A549 treated with Mapracorat at 1 μM for 4 hours (cell line): ENCODE results near the gene TAF9B. TPM values are rescaled to one million over a fixed set of nuclear protein-coding genes. Genes with fewer than 3 reads are reported as not detected.

Experiments used
- total RNA-seq: library from RNA; stranded (reverse); fragments of 200-300 nt; extraction: Qiagen RNA extraction; gene quantifications from 5 replicates; pipeline ENCODE4 v1.2.3, GENCODE V29; 2022

The TAF9B gene, protein sequence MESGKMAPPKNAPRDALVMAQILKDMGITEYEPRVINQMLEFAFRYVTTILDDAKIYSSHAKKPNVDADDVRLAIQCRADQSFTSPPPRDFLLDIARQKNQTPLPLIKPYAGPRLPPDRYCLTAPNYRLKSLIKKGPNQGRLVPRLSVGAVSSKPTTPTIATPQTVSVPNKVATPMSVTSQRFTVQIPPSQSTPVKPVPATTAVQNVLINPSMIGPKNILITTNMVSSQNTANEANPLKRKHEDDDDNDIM
- 11.2 to 12.4 TPM (median 11.7 TPM) in 5 replicates for total RNA-seq

DNA sequence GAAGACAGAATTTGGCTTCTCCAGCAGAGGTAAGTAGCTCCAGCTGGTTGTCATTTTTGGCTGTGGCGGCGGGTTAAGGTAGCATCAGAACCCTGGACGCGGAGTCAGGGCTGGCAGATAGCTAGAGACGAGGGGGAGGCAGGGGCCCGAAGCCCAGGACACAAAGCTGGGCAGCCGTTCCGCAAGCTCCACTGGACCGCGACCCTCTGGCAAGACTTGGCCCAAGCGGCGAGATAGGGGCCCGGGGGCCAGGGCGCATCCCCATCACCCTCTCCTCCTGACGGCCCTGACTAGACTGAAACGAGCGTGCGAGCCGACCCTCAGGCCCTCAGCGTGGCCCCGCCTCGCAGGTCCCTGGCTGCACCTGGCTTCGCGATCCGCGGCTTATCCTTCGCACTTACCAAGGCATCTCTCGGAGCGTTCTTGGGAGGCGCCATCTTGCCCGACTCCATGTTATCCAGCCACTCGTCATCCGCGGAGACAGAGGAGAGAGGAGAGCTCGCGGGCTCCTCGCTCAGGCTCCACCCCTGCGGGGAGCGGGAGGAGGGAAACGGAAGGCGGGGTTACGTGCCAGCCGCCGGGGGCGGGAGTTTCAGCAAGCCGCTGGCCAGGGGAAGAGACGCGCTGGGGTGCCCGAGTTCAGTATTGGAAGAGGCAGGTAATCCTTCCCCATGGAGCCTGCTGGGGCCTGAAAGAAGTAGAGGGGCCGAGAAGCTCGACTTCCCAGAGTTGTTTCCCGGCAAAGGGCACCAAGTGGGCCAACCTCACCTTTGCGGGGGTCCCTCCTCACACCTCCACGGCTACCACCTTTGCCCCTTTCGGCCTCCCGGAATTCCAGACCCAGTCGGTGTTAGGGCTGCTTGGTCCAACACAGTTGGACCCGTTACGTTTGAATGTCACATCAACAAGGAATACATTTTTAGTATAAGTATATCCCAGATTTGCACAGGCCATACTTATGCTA lies at the start of gene TAF9B:
TSS of gene TAF9B (minus strand) at position 491 of the 964 bp plus-strand sequence. CDS start at position 452, 39 bp downstream.

DNA sequence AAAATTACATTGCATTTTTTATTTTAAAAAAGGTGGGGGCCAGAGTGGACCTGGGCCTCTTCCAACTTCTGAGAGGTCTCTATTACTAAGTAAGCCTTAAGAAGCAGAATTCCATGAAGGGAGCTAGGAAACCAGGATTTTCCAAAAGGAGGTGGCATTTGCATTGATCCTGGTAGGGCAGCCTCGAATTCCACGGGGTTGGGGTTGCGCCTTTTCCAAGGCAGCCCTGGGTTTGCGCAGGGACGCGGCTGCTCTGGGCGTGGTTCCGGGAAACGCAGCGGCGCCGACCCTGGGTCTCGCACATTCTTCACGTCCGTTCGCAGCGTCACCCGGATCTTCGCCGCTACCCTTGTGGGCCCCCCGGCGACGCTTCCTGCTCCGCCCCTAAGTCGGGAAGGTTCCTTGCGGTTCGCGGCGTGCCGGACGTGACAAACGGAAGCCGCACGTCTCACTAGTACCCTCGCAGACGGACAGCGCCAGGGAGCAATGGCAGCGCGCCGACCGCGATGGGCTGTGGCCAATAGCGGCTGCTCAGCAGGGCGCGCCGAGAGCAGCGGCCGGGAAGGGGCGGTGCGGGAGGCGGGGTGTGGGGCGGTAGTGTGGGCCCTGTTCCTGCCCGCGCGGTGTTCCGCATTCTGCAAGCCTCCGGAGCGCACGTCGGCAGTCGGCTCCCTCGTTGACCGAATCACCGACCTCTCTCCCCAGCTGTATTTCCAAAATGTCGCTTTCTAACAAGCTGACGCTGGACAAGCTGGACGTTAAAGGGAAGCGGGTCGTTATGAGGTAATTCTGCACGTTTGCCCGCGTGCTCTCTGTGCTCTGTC lies 35.6 kb downstream of the TAF9B start, which contains the start of gene PGK1:
TSS of gene PGK1 (plus strand) at position 626 of the 824 bp plus-strand sequence. CDS start at position 719, 93 bp downstream.

Other genes starting within 250 kb of the TAF9B start
- gene MAGT1, start 244.2 kb downstream of the TAF9B start, total RNA-seq, result 34.3 to 41.6 TPM (median 40.8 TPM) in 5 replicates
- gene COX7B, start 240.2 kb downstream of the TAF9B start, total RNA-seq, result 541 to 712 TPM (median 591 TPM) in 5 replicates
- 2.8 to 4.0 TPM (median 3.5 TPM) in 5 replicates for gene ATP7A, start 229.0 kb downstream of the TAF9B start, total RNA-seq
- gene PGAM4, start 170.0 kb downstream of the TAF9B start, total RNA-seq, result 0.25 to 0.52 TPM (median 0.36 TPM) in 4 of 5 replicates, not detected in the other
- 577 to 626 TPM (median 603 TPM) in 5 replicates for gene PGK1, start 35.4 kb downstream of the TAF9B start, total RNA-seq
- gene CYSLTR1, start 188.0 kb upstream of the TAF9B start, total RNA-seq, result not detected in 5 replicates